ENCODE data around the gene ITGAD. TPM values are rescaled to one million over a fixed set of nuclear protein-coding genes. Genes with fewer than 3 reads are reported as not detected.

Gene ITGAD
- total RNA-seq, 1 donor from 2014 or later, result not detected

DNA sequence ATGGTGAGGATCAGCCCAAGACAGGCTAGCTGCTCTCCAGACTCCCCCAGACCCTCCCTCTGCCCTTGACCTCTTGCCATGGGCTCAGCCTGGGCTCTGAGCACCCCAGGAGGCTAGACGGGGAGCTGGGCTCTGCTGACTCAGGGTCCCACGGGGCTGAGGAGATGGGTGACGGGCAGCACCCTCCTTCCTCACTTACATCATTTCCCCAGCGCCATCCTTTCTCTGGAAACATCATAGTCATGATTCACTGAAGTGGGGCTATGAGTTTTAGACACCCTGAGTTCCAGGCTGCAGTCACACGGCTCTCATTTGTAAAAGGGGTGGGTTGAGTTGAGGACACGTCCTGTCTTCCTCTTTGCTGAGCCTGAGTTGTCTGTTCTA, 41.2 kb upstream of the ITGAD start:
- TF ChIP-seq, protein P1, sequence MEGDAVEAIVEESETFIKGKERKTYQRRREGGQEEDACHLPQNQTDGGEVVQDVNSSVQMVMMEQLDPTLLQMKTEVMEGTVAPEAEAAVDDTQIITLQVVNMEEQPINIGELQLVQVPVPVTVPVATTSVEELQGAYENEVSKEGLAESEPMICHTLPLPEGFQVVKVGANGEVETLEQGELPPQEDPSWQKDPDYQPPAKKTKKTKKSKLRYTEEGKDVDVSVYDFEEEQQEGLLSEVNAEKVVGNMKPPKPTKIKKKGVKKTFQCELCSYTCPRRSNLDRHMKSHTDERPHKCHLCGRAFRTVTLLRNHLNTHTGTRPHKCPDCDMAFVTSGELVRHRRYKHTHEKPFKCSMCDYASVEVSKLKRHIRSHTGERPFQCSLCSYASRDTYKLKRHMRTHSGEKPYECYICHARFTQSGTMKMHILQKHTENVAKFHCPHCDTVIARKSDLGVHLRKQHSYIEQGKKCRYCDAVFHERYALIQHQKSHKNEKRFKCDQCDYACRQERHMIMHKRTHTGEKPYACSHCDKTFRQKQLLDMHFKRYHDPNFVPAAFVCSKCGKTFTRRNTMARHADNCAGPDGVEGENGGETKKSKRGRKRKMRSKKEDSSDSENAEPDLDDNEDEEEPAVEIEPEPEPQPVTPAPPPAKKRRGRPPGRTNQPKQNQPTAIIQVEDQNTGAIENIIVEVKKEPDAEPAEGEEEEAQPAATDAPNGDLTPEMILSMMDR (conservative IDR thresholded peaks at IDR 0.05; ENCODE audit: low read depth, low read length), result no peak
- DNase-seq (ENCODE audit: low read depth), result no peak
- no peak overlapping the region for H3K4me3 ChIP-seq (ENCODE audit: low read depth, low read length)

DNA sequence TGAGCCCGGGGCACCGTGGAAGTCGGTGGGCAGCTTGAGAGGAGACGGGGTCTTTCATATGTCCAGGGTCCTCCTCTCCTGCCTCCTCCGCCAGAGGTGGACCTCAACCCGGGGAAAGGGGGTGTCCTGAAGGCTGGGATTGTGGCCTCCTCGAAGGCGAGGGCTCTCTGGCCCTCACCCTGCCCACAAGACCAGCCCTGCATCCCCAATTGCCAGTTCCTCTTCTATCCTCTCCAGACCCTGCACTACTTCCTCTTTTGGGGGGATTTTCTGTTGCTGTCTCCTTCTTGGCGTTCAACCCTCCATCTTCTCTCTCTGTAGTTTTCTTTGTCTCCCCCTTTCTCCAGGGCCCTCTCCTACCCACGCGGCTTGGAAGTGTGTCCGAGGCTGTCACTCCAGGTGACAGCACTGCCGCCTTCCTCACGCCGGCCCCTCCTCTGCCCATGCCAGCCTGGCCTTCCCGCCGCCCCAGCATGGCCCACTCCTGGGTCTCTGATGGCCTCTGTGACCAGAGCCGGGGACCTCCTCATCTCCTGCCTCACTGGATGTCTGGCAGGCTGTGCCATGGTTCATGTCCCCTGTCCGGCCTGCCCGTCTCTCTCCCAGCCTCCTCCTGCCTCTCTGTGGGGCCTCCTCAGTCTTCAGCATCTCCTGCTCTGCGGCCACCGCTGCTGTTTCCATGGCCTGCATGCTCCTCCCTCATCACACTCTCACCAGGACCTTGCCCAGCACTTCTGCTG, 40.6 kb upstream of the ITGAD start:
- DNase-seq (ENCODE audit: low read depth), result no peak
- TF ChIP-seq, protein P1 (conservative IDR thresholded peaks at IDR 0.05; ENCODE audit: low read depth, low read length), result no peak
- H3K4me3 ChIP-seq (ENCODE audit: low read depth, low read length), result no peak overlapping the region

DNA sequence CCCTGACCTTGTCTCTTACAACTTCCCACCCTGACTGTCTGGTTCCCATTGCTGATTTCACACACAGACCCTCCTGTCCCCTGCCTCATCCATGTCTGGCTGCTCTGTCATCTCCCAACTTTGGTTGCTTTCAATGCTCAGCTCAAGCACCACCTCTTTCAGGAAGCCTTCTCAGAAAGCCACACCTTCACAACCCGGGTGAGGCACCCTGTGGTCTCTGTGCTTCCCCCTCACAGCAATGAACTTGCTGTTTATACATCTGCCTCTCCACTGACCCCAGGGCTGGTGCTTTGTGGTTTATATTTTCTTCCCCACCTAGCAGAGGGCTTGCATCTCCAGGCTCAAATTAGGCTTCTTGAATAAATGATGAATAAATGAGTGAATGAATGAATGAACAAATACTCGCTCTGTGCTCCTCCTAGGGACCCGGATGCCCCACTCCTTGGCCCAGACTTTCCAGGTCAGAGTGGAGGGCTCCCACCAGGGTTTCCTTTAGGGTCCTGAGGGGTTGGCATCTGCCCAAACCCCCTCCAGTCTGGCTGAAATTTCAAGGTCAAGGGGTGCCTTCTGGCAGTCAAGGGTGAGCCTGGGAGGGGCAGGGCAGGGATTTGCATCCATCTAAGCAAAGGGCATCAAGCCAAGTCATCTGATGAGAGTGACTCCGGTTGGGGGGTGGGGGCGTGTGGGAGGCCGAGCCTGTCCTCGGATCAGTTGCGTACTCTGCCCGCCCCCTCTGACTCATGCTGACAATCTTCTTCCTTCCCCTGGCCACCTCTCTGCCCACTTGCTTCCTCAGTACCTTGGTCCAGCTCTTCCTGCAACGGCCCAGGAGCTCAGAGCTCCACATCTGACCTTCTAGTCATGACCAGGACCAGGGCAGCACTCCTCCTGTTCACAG, 38.5 kb upstream of the ITGAD start, which contains the start of gene ITGAX:
Gene ITGAX (plus strand): TSS at position 783 of the 898 bp plus-strand sequence. CDS start 79 bp downstream, at position 862.
- TF ChIP-seq, protein P1 (conservative IDR thresholded peaks at IDR 0.05; ENCODE audit: low read depth, low read length), result no peak
- H3K4me3 ChIP-seq (ENCODE audit: low read depth, low read length), result peak within 1 kb of the TSS; percentile 29
- DNase-seq (ENCODE audit: low read depth), result no peak

DNA sequence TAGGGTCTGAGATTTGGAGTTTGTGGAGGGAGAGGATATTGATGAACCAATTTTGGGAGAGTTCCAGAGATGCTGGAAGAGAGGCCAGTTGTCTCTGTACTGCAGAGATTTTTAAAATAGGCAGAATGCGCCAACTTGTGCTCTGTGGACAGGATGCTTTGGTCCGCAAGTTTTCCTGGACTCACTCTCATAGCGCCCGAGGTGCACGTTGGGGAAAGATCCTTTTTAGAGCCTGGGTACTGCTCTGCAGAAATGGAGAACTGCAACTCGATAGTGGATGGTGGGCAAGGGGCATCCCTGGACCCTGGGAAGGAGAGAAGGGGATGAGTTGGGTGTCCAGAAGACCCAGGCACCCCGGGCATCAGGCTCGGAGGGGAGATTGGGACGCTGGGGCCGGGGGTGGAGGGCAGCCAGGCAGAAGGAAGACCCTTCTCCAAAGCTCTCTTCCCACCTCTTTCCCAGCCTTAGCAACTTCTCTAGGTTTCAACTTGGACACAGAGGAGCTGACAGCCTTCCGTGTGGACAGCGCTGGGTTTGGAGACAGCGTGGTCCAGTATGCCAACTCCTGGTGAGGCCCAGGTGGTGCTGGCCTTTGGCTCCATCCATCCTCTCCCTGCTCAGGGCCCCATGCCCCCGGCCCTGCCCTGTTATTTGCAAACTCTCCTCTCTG, 37.6 kb upstream of the ITGAD start:
- DNase-seq (ENCODE audit: low read depth), result no peak
- H3K4me3 ChIP-seq (ENCODE audit: low read depth, low read length), result peak overlapping the region; percentile 29
- TF ChIP-seq, protein P1 (conservative IDR thresholded peaks at IDR 0.05; ENCODE audit: low read depth, low read length), result no peak

DNA sequence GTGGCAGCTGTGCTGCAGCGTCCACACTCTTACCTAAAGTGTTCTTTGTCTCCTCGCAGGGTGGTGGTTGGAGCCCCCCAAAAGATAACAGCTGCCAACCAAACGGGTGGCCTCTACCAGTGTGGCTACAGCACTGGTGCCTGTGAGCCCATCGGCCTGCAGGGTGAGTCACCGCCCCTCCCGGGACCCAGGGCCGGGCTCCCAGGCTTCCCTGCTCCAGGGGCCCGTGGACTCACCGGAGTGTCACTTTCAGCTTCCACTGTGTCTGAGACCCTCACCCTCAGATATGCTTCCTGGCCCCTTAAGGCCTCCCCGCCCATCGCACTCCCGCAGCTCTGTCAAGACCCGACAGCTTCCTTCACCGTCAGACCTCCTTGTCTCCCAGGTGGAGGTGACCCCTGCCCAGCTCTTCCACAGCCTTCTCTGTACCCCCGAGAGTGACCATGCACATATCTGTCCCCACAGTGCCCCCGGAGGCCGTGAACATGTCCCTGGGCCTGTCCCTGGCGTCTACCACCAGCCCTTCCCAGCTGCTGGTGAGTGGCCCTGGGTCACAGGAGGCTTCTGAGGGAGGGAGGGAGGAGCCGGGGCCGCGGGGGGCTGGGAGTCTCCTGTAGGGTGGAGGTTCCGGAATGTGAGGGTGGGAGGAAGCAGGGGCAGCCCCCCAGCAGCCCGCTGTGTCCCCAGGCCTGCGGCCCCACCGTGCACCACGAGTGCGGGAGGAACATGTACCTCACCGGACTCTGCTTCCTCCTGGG, 36.4 kb upstream of the ITGAD start:
- no peak for DNase-seq (ENCODE audit: low read depth)
- no peak overlapping the region for H3K4me3 ChIP-seq (ENCODE audit: low read depth, low read length)
- TF ChIP-seq, protein P1 (conservative IDR thresholded peaks at IDR 0.05; ENCODE audit: low read depth, low read length), result no peak

Measured in epithelial cell of proximal tubule (primary cell).